NCI-H128 (cell line): Measurements from ENCODE around the gene PLEKHD1.
A peak's percentile ranks its signal among the peaks of the same experiment; 100 is the strongest.

Experiments used
- DNase-seq: peaks from one replicate; lab custom pipeline; 2025; ENCODE audit not compliant: unreplicated experiment; lab: John Stamatoyannopoulos, UW

PLEKHD1 gene

DNA sequence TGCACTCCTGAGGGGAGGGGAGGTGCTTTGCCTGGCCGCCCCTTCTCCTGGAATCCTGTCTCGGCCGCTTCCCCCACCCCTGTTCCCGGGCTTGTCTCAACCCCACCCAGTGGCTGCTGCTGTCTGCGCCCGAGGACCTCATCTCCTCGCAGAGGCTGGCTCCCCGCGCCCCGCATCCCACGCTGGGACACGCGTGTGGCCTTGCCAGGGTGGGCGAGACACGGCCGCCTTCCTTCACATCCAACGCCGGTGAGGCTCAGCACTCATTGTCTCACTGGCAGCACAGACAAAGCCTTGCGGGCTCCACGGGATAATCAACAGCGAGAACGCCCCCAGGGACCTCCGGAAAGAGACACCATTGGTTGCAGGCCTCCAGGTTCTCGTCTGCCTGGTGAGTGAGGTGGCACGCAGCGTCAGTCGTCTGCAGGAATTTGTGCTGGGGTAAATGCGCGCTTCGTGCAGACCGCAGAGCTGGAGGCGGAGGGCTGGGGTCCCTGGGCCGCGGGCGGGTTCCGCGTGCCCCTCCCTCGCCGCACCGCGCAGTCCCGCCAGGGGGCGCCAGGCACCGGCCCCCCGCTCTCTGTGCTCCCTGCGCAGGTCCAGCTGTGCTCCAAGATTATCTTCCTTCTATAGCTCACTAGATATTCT, 63.3 kb downstream of the PLEKHD1 start:
- no peak for DNase-seq

DNA sequence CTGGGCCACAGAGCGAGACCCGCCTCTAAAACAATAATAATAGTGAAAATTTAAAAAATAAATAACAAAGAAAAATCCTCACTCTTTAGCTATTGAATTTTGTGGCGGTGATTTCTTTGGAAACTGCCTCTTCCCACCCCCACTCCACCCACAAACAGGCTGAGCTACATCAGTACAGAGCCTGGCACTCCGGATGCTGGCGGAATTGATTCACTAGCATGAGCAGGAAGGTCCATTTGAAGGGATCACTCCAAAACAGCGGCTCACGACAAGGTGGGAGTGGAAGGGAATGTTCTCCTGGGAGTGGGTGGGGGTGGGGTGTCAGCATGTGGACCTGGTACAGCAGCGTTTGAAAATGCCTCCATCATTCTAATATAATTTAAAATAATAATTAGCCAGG, 64.0 kb downstream of the PLEKHD1 start:
- no peak for DNase-seq

DNA sequence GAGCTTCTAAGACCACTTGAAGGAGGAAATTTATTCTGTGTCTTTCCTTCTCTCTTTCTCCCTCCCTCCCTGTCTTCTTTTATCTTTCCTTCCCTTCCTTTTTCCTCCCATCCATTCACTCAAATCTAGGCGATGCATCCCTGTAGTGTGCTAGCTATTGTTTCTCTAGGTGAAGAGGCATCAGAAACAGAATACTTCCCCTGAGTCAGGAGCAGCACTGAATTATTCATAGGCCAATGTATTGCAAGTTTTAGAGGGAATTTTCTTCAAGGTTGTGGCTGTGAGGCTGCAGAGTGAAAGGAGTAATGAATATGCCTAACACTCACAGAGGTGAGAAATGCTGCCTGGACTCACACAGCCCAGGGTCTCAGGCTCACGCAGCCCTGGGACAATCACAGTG, 67.0 kb downstream of the PLEKHD1 start:
- no peak for DNase-seq

DNA sequence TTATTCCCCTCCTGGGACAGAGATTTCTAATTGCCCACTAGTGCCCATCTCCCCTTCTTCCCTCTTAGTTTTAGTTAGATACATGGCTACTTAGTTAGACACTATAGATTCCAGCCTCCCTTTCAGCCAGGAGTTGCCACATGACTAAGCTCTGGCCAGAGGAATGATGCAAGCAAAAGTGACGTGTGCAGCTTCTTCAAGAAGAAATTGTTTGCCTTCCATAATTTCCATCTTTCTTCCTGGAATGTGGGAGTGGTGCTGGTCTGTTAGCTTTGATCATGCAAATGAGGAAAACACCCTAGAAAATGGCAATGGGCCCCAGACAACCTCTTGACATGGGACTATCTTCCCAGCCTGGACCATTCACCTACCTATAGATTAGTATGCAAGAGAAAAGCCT, 68.7 kb downstream of the PLEKHD1 start:
- DNase-seq = no peak

DNA sequence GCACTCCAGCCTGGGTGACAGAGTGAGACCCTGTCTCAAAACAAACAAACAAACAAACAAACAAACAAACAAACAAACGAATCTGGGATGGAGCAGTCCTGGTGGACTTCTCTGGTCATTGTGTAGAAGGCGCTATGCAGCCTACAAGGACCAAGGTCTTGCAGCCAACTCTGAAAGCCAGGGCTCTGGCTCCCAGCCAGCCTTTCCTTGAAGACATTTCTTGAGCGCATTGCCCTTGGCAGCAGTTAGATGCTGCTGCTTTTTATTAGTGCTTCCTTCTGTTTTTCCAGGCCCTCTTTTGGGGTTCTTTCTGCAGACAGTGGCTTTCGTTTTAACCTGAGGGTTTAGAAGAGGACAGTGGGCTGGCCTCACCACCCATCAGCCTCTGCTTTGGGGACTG, 70.0 kb downstream of the PLEKHD1 start:
- DNase-seq = no peak

DNA sequence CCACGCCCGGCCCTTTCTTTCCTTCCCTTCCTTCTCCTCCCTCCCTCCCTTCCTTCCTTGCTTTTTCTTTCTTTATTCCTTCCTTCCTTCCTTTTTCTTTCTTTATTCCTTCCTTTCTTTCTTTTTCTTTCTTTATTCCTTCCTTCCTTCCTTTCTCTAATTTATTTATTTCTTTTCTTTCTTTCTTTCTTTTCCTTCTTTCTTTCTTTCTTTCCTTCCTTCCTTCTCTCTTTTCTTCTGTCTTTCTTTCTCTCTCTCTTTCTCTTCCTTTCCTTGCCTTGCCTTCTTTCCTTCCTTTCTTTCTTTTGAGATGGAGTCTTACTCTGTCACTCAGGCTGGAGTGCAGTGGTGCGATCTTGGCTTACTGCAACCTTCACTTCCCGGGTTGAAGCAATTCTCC, 74.2 kb downstream of the PLEKHD1 start:
- DNase-seq = no peak

DNA sequence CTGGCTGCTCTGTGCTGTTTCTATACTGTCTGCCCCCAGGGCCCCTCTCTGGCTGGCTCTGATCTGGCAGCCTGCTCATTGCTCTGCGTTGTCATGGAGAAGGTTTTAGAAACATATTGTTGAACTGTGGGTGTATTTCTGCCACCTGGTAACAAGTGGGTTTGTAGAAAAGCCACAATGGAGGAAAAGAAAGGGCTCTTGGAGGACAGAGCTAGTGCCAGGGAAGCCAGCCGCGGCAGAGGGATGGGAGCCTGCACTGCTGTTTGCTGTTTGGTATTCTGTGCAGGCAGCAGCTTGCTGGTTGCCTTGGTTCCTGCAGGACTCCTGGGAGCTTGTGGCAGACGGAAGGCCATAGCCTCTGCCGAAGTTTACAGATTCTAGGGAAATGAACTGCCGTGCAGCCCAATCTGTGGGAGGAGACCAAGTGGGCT, 75.1 kb downstream of the PLEKHD1 start:
- peak; percentile 43 for DNase-seq

DNA sequence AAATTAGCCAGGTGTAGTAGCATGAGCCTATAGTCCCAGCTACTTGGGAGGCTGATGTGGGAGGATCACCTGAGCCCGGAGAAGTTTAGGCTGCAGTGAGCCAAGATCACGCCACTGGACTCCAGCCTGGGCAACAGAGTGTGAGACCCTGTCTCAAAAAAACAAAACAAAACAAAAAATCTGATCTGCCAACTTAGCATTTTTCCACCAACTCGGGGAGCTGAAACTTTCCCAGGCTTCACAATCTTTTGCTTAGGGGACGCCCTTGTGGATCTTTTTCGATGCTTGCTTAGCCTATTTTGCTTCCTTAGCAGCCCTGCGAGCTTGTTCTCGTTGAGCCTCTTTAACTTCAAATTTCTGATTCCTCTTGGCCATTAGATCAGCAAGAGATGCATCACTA, 76.3 kb downstream of the PLEKHD1 start:
- no peak for DNase-seq

DNA sequence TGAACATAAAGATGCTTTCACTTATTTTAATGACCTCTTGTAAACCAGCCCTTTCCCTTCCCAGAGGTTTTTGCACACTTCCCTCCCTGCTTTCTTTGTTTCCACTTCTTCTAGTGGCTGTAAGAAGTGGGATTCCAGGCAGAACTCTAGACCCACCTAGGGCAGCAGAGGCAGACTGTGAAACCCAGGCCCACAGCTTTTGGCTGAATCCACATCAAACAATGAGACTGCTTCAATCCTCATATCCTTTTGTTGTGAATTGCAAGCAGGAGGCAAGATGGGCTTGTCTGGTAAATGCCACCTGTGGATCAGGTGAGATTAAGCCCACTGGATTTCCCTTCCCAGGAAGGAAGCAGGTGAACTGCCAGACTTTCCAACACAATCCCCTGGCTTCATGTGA, 77.4 kb downstream of the PLEKHD1 start:
- DNase-seq = no peak

DNA sequence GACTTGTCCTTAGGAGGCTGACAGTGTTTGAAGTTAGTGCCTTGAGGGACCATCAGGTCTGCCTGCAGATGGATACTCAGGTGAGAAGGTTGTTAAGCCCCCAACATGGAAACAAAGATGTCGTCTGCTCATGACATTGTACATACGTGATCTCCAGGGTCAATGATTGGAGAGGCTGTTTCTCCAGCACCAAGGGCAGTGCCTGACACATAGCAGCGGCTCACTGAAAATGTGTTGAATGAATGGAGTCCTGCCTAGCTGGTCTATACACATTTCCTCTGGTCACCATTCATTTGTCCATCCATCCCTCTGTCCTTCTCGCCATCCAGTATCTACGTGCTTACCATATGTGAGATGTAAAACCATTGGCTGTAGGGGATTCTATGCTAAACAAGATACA, 83.0 kb downstream of the PLEKHD1 start:
- DNase-seq = no peak

DNA sequence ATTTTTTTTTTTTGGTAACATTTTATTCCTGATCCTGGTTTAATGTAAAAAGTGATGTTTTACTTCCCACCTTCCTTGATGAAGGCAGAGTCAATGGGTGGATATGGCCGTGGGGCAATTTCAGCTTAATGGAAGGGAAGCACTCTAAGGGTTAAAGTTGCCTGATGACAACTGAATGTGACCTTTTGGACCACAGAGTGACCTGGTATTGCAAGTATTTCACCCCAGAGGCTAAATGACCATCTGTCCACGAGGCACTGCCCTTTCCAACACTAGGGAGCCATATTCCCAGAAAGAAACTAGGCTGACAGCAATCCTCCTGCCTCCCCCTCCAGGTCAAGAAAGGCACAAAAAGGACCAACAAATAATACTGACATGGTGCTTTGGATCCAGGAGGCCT, 85.3 kb downstream of the PLEKHD1 start:
- no peak for DNase-seq

DNA sequence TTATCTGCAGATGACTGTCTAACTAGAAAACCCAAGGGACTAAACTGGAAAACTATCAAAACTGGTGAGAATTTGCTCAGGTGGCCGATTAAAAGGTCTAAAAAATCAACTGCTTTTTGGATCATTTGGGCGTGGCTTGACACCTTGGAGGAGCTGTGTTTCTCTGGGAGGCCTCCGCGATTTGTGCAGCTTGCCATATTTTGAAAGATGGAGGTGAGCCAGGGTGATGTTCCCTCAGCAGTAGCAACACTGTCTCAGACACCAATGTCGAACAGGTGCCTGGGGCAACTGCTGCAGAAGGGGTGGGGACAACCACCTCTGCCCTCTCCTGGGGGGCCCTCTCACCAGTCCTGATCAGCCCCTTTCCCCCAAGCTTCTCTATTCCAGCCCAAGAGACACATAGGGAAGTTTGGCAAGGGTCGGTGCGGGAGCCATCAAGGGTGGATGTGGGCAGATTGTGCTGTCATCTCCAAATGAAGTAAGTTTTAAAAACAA, 86.4 kb downstream of the PLEKHD1 start:
- DNase-seq = no peak

DNA sequence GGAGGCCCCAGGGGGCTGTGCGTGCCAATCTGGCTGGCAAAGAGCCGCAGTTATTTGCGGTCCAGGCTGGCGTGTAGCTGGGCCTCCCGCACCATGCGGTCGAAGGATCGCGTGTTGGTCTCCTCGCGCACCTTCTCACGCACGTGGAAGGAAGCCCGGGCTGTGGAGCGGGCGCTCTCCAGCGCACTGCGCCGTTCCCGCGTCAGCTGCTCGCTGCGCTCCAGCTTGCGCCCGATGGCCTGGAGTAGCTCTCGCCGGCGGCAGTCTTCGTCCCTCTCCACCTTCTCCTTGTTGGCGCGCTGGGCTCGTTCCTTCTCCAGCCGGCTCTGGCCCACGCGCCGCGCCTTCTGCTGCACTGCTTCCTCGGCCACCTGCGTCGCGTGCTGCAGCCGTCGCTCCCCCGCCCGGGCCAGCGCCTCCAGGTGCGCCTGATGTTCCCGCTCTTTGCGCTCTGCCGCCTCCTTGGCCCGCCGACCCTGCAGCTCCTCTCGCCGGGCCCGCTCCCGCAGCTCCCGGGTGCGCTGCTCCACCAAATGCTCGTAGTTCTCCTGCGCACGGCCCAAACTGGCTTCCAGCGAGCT, 87.0 kb downstream of the PLEKHD1 start:
- no peak for DNase-seq

DNA sequence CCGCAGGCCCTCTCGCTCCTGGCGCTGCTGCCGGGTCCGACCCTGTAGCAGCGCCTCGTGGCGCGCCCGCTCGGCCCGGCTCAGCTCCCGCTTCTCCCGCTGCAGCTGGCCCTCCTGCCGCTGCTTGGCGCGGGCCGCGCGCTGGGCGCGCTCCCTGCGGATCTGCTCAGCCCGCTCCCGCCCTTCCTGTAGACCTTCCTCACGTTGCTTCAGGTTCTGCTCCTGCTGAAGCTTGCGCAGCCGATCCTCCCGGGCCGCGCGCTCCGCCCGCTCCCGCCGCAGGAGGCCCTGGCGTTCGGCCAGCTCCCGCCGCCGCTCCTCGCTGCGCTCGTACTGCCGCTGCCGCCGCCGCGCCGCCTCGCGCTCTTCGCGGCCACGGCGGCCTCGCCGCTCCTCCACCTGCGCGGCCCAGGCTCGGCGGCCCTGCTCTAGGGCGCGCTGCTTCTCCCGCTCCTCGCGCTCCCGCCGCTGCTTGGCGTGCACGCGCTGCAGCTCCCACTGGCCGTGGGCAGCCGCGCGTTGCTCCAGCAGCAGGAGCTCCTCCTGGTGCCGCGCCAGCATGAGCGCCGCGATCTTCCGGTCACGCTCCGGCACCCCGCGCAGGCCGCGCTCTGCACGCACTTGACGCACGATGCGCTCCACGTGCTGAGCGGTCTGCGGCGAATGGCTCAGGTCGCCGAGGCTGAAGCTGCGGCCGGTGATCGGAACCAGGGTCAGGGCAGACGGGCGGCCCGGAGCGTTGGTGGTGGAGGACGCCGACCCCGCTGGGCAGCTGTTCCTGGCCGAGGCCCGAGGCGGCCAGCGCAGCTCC, 87.7 kb downstream of the PLEKHD1 start:
- DNase-seq = no peak

DNA sequence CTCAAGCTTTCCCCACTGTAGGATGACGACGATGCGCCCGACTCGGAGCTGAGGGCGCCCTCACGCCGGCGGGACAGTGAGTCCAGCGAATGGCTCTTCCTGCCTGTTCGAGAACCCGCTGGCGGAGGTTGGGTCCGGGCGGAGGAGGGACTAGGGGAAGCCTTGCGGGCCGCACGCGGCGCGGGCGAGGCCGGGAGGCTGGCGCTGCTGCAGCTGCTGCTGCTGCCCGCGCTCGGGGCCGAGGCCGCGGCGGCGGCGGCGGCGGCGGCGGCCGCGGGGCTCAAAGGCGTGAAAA, 88.3 kb downstream of the PLEKHD1 start:
- no peak for DNase-seq

DNA sequence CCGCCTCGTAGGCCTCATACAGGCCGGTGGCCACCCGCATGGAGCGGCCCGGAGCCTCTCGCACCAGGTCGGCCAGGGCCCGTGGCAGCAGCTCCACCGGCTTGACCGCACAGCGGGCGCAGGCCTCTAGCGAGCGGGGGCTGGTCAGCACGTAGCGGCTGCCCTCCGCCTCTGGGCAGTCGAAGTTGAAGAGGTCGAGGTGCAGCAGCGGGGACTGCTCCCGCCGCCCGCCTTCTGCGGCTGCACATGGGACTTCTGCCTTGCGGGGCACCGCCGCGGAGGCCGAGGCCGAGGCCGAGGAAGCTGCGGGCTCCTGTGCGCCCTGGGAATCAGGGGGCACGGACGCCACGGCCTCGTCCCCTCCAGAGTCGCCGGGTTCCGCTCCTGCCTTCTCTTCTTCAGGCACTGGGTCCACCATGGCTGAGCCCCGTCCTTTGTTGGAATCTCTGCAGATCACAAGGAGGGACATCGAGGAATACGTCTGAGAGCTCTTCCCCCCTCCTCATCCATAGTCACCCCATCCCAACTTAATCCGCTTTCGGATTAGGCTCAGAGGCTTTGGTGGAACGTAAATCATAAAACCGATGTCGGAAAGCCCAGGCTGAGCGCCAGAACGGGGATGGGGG, 88.8 kb downstream of the PLEKHD1 start:
- no peak for DNase-seq

DNA sequence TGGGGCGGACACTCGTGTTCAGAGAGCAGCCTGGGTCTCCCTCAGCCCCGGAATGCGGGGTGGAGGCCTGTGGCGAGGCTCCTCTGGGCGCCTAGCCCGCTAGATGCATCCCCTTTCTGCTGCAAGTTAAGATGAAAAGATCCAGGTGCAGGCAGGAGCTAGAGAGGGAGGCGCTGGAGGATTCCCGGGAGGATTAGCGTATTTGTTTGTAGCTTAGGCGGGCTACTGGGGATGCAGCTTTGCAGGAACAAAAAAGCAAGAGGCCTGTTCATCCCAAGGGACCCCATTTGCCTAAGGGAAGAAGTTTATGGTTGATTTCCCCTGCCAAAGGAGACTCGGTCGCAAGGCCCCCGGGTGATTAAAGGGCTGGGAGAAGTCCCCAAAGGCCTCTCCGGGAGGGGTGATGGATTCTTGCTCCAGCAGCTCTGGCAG, 89.3 kb downstream of the PLEKHD1 start:
- DNase-seq = peak; percentile 57

DNA sequence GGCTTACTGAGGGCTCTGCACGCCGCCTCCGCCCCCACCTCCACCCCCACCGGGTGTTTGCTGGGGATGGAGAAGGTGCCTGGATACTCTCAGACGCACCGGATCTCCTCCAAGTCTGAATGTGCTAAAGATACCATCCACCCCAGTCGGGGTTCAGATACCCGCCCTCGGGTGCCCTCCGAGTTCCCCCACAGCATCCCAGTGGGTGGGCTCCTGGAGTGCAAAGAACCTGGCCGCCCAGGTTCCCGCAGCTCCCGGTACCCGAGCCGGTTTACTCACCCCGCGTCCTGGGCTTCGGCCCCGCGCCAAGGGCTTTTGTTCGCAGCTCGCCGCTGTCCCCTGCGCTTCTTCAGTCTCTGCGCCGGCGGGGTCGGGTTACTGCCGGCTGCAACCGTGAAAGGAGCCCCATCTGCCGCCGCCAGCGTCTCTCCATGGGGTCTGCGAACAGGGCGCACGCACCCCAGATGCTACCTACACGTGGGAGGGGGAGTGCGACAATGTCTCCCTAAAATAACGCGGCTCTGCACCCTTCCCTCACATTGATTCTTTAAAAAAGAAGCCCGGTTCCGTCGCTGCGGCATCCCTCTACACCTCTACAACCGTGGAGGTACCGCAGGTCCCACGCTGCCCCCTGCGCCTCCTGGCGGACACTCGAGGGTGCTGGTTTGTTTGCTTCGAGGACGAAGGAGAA, 89.9 kb downstream of the PLEKHD1 start, which contains the start of gene CCDC177:
TSS of gene CCDC177 (minus strand) at position 609 of the 691 bp plus-strand sequence. CDS start 1,249 bp downstream, outside the sequence.
- peak; percentile 55 for DNase-seq

DNA sequence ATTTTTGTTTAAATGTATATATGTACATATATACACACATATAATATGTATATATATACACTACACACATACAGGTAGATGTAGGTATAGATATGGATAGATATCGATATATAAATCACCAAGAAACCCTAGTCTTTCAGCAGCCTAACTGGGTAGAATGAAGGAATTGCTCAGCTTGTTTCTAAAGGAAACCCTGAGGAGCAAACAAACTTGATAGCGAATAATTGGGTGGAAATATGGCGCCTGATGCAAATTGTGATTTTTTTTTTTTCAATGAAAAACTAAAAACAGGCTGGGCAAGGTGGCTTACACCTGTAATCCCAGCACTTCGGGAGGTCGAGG, 90.4 kb downstream of the PLEKHD1 start:
- no peak for DNase-seq

DNA sequence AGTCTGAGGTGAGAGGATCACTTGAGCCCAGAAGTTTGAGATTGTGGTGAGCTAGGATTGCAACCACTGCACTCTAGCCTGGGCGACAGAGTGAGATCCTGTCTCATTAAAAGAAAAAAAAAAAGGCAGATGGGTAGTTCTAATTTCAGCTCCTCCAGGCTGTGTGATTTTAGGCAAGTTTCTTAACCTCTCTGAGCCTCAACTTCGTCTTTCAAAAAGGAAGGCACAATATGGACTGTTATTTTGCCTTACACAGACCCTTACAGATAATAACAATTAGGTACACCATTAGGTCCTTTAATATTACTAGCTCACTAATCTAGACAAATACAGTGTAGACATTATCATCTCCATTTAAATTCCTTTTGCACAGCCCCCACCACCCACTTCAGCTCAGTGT, 94.9 kb downstream of the PLEKHD1 start:
- DNase-seq = no peak

DNA sequence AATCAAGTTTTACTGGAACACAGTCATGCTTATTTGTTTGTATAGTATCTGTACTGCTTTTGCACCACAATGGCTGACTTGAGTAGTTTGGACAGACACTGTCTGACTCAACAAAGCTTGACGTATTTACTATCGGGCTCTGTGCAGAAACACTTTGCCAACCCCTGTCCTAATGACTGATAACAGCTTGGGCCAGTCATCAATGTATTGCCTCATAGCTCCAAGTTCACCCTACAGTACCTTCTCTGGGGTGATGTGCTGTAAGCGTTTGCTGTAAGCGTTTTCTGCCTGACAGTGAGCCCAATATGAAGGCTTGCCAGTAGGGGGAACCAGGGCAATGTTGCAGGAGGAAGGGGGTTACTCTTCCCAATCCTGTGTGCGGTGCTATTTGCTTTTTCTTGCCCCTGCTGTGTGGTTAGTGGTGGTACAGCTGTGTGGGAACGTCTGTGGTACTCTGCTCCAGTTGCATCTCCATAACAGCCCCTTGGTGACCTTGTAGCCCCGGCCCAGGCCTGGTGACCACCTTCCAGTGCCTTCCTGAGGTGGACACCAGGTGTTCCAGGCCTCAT, 95.6 kb downstream of the PLEKHD1 start:
- no peak for DNase-seq
